HG02798 (cell line): ENCODE measurements around the gene WFIKKN2.
A peak's percentile ranks its signal among the peaks of the same experiment; 100 is the strongest.

Source experiments
- ATAC-seq: cut with Tn5 transposase; IDR thresholded peaks from one replicate; pipeline ENCODE4 v1.9.1; 2021; ENCODE audit warnings: mild to moderate bottlenecking; ENCODE audit not compliant: unreplicated experiment, poor library complexity

The WFIKKN2 gene

GRCh38 chr17:50833510-50834428, 1.6 kb upstream of the WFIKKN2 start:
- ATAC-seq: no peak

GRCh38 chr17:50834429-50835300, 721 bp upstream of the WFIKKN2 start:
- no peak for ATAC-seq

- no peak for ATAC-seq
These were observed 1.4 kb downstream of the WFIKKN2 start for GRCh38 chr17:50836826-50837225.

- ATAC-seq: no peak
These were observed 2.0 kb downstream of the WFIKKN2 start for GRCh38 chr17:50837286-50837979.

GRCh38 chr17:50837980-50838954, 2.9 kb downstream of the WFIKKN2 start:
- ATAC-seq: no peak

- no peak for ATAC-seq
These were observed 4.4 kb downstream of the WFIKKN2 start for GRCh38 chr17:50839591-50840310.

- no peak for ATAC-seq
These were observed 5.0 kb downstream of the WFIKKN2 start for GRCh38 chr17:50840311-50840851.

GRCh38 chr17:50841277-50841948, 6.0 kb downstream of the WFIKKN2 start:
- peak; percentile 6 for ATAC-seq

GRCh38 chr17:50841949-50842354, 6.6 kb downstream of the WFIKKN2 start:
- ATAC-seq: peak; percentile 41

GRCh38 chr17:50842506-50843149, 7.2 kb downstream of the WFIKKN2 start:
- no peak for ATAC-seq

- ATAC-seq: no peak
These were observed 7.9 kb downstream of the WFIKKN2 start for GRCh38 chr17:50843150-50843905.

- no peak for ATAC-seq
These were observed 8.8 kb downstream of the WFIKKN2 start for GRCh38 chr17:50844117-50844700.

GRCh38 chr17:50845240-50846147, 10.1 kb downstream of the WFIKKN2 start:
- ATAC-seq: no peak

- no peak for ATAC-seq
These were observed 12.2 kb downstream of the WFIKKN2 start for GRCh38 chr17:50847566-50847965.

- no peak for ATAC-seq
These were observed 12.7 kb downstream of the WFIKKN2 start for GRCh38 chr17:50848039-50848438.
